GM21515 (cell line): Measurements from ENCODE around the gene FIZ1.
"Not testable (repeated sequence)": the region's sequence is repeated elsewhere in the genome, so short reads cannot be mapped to it uniquely, and the experiment has no call there.

ENCODE experiments used
- ATAC-seq: cut with Tn5 transposase; IDR thresholded peaks from one replicate; pipeline ENCODE4 v1.9.1; 2021; ENCODE audit not compliant: unreplicated experiment

FIZ1 gene

DNA sequence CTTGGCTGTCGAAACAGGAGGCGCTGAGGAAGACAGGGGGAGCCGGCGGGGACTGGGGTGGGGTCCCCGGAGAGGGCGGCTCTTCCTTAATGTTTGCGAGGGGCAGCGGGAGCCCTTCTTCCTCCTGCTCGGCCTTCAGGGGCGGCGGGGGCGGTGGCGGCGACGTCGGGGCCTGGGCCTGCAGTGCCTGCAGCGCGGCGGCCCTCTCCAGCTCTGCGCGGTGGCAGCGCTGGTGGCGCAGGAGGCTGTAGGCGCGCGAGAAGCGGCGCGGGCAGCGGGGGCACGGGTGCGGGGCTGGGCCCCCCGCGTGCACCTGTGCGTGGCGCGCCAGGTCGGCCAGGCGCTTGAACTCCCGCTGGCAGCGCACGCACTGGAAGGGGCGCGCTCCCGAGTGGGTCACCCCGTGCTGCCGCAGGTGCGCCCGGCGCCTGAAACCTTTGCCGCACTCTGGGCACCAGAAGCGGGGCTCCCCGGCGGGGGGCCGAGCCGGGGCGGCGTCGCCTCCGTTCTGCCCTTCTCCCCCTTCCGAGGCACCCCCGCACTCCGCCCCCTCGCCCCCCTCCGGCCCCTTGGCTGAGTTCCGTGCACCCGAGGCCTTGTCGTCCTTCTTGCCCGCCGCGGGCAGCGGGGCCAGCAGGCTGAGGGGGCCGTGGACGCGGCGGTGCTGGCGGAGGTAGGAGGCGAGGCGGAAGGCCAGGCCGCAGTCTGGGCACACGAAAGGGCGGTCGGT lies 21.1 kb downstream of the FIZ1 start:
- ATAC-seq = no peak

- ATAC-seq = no peak
Measured at GRCh38 chr19:55576746-55577145, 22.6 kb downstream of the FIZ1 start.

DNA sequence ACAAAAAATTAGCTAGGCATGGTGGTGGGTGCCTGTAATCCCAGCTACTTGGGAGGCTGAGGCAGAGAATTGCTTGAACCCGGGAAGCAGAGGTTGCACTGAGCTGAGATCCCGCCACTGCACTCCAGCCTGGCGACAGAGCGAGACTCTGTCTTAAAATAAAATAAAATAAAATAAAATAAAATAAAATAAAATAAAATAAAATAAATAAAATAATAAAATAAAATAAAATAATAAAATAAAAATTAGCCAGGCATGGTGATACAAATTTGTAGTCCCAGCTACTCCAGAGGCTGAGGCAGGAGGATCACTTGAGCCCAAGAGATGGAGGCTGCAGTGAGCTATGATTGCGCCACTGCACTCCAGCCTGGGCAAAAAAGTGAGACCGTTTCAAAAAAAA lies 25.4 kb downstream of the FIZ1 start:
- ATAC-seq = not testable (repeated sequence)

DNA sequence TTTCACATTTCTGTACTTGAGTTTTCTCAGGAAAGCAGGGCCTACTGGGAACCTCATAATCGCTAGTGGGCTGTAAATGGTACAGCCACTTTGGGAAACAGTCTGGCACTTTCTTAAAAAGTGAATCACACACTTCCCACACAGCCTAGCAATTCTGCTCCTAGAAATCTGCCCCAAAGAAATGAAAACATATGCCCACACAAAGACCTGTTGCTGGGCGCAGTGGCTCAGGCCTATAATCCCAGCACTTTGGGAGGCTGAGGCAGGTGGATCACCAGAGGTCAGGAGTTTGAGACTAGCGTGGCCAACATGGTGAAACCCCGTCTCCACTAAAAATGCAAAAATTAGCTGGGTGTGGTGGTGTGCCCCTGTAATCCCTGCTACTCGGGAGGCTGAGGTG lies 29.8 kb downstream of the FIZ1 start:
- not testable (repeated sequence) for ATAC-seq

GRCh38 chr19:55567708-55568328 lies 31.5 kb downstream of the FIZ1 start:
- ATAC-seq = no peak

GRCh38 chr19:55566823-55567222 lies 32.5 kb downstream of the FIZ1 start:
- no peak for ATAC-seq

DNA sequence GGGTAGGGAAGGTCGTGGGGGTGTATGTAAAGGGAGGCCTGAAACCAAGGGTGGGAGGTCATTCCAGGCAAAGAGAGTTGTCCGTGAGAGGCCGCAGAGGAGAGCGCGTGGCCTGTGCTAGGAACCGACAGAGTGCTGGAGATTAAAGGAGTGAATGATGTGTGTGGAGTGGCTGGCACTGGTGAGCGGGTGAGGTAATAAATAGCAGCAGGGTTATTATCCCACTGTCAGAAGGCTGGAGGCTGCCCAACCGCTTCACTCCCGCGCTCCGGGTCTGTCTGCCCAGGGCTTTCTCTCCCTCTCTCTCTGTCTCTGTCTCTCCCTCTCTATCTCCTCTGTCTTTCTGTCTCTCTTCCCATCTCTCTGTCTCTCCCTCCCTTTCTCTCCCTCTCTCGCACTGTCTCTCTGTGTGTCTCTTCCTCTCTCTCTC lies 36.0 kb downstream of the FIZ1 start:
- ATAC-seq = no peak

DNA sequence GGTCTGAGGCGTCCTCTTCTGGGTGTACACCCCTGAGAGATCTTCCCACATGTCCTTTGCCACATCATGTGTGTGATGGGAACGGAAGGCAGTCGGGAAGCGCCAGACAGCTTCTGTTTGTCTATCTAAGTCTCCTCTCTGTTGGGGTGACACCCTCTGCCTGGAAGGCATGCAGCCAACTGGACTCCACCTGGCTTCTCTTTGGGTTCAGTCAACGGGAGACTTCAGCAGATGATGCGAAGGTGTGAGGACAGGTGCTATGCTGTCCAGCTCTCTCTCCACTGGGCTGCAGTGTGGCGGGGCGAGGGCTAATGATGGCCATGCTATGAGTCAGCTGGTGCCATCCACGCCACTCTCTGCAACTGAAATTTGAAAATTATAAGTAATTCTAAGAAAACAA lies 39.6 kb downstream of the FIZ1 start:
- no peak for ATAC-seq

GRCh38 chr19:55554741-55555152 lies 44.6 kb downstream of the FIZ1 start:
- no peak for ATAC-seq

DNA sequence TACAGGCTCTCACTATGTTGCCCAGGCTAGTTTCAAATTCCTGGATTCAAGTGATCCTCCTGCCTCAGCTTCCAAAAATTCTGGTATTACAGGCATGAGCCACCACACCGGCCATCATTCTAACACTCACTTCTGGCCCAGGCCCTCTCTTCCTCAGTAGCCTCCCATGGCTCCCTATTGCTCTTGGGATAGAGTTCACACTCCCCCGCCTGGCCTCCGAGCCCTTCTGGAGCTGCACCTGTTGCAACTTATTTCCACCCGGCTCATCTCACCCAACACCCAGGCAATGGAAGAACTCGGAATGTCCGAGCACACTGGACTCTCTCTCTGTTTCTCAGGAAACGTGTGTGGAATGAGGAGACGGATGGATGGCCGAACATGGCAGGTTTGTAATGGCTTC lies 45.0 kb downstream of the FIZ1 start:
- ATAC-seq = no peak

GRCh38 chr19:55553217-55554182 lies 45.8 kb downstream of the FIZ1 start:
- ATAC-seq = no peak

DNA sequence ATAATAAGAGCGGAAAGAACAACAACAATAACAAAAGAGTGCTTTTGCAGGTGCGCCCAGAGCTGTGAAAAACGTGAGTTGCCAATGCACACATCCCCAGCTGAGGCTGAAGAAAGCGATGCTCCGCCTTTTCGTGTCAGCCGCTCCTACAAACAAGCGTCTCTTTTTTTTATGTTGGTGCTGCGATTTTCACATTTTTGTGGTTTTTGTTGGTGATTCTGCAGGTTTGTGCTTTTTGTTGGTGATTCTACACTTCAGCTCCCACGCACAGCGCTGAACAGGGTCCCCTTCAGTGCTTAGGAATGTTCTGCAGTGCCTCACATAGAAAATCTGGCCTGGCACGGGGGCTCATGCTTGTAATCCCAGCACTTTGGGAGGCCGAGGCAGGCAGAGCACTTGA lies 46.7 kb downstream of the FIZ1 start:
- ATAC-seq = no peak

DNA sequence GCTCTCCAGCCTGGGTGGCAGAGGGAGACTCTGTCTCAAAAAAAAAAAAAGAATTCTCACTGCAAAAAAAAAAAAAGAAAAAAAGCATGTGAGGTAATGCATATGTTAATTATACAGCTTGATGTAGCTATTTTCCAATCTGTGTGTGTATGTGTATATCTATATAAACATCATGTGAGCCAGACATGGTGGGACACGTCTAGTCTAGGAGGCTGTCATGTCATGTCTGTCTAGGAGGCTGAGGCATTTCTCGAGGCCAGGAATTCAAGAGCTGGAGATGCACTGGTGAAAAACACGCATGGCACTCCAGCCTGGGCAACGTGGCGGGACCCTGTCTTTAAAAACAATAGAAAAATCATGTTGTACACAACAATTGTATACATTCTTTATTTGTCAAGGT lies 47.1 kb downstream of the FIZ1 start:
- ATAC-seq = no peak

DNA sequence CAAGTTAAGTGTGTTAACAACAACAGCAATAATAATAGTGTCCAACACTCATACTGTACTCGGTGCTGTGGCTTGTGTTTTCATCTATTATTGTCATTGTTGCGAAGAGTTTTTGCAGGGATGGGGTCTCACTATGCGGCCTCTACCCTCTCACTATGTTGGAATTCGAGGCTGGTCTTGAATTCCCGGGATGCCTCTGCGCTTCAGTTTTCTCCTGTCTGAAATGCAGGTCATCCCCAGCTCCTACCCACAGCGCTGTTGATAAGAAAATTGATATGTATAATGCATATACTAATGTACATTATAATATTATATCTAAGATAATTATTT lies 49.0 kb downstream of the FIZ1 start:
- ATAC-seq = no peak

DNA sequence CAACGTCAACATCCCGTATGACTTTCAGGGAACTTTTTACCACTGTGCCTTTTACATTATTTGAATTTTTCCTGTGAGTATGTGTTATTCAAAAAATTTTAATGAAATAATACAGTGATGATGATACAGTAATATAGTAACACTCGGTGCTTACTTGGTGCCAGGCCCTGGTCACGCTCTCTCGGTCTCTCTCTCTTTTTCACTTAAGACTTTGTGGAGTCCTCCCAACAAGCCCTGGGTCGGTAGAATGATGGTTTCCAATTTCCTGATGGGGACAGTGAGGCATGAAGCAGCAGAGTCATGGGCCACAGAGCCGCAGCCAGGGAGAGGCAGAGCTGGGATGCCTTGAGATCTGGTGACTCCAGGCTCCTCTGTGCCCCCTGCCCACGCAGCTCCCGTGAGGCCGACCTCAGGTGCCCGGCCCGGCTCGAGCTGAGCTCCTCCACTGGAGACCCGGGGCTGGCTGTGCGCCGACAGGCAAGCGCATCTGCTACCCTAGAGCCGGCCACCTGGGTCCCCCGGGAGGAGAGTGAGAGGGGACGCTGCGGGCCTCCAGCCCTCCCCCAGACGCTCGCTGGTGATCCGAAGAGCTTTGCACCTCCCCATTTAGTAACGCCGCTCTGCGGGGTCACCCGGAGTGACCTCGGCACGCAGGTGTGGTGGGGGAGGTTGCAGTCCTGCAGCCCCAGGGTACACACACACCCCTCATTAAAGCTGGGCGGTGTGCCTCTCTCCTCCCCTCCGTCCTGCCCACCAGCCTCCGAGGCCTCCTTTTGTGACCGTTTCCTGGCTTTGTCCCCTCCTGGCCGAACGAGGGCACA lies 49.6 kb downstream of the FIZ1 start:
- no peak for ATAC-seq

DNA sequence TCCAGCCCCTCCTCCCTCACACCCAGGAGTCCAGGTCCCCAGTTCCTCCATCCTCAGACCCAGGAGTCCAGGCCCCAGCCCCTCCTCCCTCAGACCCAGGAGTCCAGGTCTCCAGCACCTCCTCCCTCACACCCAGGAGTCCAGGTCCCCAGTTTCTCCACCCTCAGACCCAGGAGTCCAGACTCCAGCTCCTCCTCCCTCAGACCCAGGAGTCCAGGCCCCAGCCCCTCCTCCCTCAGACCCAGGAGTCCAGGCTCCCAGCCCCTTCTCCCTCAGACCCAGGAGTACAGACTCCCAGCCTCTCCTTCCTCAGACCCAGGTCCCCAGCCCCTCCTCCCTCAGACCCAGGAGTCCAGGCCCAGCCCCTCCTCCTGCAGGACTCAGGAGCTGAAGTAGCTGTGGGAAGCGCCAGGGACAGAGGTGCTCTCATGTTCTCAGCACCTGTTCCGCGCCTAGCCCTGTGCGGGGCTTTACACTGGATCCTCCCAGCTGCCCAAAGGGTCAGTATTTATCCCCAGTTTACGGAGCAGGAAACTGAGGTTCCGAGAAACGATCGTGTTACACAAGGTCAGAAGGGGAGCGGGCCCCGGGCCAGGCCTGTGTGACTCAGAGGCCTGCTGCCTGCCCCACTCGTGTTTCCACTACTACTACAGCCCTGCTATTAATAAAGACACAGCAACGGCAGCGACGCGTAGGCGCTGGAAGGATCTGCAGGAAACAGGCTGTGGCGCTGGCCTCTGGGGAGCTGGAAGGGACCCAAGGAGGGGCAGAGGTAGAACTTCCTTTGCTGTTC lies 52.3 kb downstream of the FIZ1 start:
- ATAC-seq = no peak

GRCh38 chr19:55546011-55546410 lies 53.3 kb downstream of the FIZ1 start:
- ATAC-seq = no peak

DNA sequence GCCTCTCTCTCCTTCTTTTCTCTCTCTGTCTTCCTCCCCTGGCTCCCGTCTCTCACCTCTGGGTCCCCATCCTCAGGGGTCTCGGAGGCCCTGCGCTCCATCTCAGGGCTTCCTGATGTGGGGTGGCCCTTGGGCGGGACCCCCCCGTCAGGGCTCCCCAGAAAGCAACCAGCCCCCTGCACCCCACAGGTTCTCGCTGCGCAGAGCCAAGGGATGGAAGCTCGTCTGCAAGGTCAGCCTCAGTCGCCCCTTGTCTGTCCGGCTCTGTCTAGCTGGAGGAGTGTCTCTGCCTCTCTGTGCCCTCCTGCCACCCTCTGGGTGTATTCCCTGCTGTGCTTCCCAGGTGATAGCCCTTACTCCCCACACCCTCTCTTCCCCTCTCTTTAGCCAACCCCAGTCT lies 53.9 kb downstream of the FIZ1 start, which contains the start of gene SBK3:
SBK3 (minus strand) TSS at position 101 of the 400 bp plus-strand sequence; CDS start at position 101, 0 bp downstream.
- no peak for ATAC-seq

DNA sequence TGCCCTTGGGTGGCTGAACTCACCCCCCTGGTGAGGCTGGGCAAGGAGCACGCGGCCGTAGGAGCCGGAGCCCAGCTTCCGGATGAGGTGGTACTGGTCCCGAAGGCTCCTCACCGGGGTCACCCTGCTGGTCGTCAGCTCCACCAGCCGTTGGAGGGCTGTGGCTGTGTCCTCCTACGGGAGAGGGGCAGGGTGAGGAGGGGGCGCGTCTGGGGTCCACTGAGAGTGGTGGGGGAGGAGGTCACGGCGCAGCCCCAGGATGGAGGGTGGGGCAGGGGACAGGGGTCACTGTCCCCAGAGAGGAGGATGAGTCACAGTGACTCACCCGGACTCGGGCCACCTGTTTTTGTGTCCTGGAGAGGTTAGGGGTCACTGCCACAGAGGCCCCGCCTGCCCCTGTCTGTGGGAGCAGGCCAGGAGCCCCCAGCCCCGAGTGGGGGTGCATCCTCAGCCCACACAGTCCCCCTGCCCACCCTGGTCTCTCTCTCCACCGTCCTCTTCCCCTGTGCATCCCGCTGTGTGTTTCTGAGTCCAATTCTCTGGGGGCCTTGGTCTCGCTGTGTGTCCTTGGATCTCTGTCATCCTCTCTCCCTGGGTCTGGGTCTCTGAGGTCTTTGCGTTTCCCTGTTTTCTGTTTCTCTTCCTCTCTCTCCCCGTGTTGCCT lies 54.4 kb downstream of the FIZ1 start:
- no peak for ATAC-seq
